Measurements from ENCODE around the gene TTC23L.

GRCh38 chr5:34870382-34870781 lies 31.4 kb downstream of the TTC23L start:
- no peak for TF ChIP-seq POLR2AphosphoS5 (IDR thresholded peaks at IDR 0.05; ENCODE audit: borderline replicate concordance, low read depth, low read length)
- TF ChIP-seq EZH2 (IDR thresholded peaks at IDR 0.05) = no peak

Data from SK-N-MC (cell line).